ENCODE measurements around the gene CNTNAP3.
"Not testable (repeated sequence)": the region's sequence is repeated elsewhere in the genome, so short reads cannot be mapped to it uniquely, and the experiment has no call there.

- TF ChIP-seq MAX (IDR thresholded peaks at IDR 0.05; ENCODE audit: insufficient read depth, insufficient read length); EZH2 (IDR thresholded peaks at IDR 0.05; ENCODE audit: borderline replicate concordance, low read depth, low read length, severe bottlenecking); POLR2AphosphoS5 (IDR thresholded peaks at IDR 0.05; ENCODE audit: insufficient read depth, low read depth, low read length); POLR2A (IDR thresholded peaks at IDR 0.05; ENCODE audit: low read depth, low read length): not testable (repeated sequence)
These were observed 81.3 kb downstream of the CNTNAP3 start for GRCh38 chr9:39206643-39207042.

All from endothelial cell of umbilical vein (primary cell).